Astrocyte of the cerebellum (primary cell): Measurements from ENCODE around the gene GDI2.

Experiments
- DNase-seq: peaks from one replicate; pipeline ENCODE4 v3.0.0-alpha.2; 2011; ENCODE audit warnings: low read depth
- H3K4me3 ChIP-seq: 2 replicates; pipeline ENCODE4 v1.5.1; 2011; ENCODE audit warnings: mild to moderate bottlenecking, low read depth, low read length, moderate library complexity
- in situ Hi-C: cut with HindIII; loops from 2 replicates; pipeline ENCODE4 v1.10.0; 2017; ENCODE audit warnings: low sequenced_read_pairs
- TF ChIP-seq, protein P1 (sequence below): IDR thresholded peaks from 2 replicates; pipeline ENCODE4 v1.5.1; 2012; ENCODE audit warnings: low read length, low read depth, moderate library complexity, mild to moderate bottlenecking; ENCODE audit errors: missing control alignments

The GDI2 gene

DNA sequence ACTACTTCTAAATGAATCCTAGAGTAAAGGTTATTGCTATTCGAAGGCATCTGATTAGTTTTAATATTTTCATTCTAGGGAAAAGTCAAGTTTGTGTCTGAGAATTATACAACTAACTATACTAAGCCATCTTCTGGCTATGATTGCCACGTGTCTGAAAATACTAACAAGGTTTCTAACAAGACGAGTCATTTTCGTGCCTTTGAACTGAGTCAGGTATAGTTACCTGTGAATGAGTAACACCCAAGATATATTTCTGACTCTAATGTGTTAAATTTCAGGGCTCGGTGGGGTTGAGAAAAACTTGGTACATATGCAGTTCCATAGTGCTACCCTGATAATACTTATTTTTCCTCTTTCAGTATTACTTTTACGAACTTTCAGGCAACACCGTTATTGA lies 93.1 kb downstream of the GDI2 start:
- in situ Hi-C loops = no loop called here
- no peak overlapping the region for H3K4me3 ChIP-seq
- TF ChIP-seq, protein P1, sequence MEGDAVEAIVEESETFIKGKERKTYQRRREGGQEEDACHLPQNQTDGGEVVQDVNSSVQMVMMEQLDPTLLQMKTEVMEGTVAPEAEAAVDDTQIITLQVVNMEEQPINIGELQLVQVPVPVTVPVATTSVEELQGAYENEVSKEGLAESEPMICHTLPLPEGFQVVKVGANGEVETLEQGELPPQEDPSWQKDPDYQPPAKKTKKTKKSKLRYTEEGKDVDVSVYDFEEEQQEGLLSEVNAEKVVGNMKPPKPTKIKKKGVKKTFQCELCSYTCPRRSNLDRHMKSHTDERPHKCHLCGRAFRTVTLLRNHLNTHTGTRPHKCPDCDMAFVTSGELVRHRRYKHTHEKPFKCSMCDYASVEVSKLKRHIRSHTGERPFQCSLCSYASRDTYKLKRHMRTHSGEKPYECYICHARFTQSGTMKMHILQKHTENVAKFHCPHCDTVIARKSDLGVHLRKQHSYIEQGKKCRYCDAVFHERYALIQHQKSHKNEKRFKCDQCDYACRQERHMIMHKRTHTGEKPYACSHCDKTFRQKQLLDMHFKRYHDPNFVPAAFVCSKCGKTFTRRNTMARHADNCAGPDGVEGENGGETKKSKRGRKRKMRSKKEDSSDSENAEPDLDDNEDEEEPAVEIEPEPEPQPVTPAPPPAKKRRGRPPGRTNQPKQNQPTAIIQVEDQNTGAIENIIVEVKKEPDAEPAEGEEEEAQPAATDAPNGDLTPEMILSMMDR = no peak
- no peak for DNase-seq

DNA sequence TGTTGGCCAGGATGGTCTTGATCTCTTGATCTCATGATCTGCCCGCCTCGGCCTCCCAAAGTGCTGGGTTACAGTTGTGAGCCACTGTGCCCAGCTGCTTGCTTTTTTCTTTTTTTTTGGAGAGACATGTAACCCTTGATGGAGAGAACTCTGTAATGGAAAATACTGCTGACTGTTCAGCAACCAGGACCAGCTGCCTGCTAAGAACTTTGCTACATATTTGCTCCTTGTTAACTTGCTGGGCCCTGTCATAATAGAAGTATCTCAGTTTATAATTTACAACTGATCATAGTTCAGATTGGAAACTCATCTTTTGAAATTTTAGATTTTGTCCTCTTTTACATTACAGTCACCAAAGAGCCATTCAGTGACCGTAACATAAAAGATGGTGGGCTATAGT lies 93.7 kb downstream of the GDI2 start:
- in situ Hi-C loops = no loop called here
- no peak overlapping the region for H3K4me3 ChIP-seq
- TF ChIP-seq, protein P1 = no peak
- DNase-seq = no peak
